Karpas-422 (cell line): Measurements from ENCODE around the gene MYEF2. TPM values are rescaled to one million over a fixed set of nuclear protein-coding genes. Genes with fewer than 3 reads are reported as not detected.

ENCODE experiments used
- DNase-seq: peaks from one replicate; pipeline ENCODE4 v3.0.0-alpha.2; 2015
- H2AFZ ChIP-seq: fragments of 200-600 bp; sonication (generic); 2 replicates; pipeline ENCODE4 v1.6.1; 2014; ENCODE audit warnings: antibody characterized with exemption, low read length, mixed read lengths
- H3K27ac ChIP-seq: fragments of 200-600 bp; sonication (generic); 2 replicates; pipeline ENCODE4 v1.5.1; 2014; ENCODE audit warnings: mild to moderate bottlenecking, low read length, moderate library complexity
- H3K27me3 ChIP-seq: fragments of 200-600 bp; sonication (generic); 2 replicates; pipeline ENCODE4 v1.6.1; 2014; ENCODE audit warnings: low read length, mixed read lengths
- H3K36me3 ChIP-seq: fragments of 200-600 bp; sonication (generic); 2 replicates; pipeline ENCODE4 v1.6.1; 2014; ENCODE audit warnings: low read length, mixed read lengths; ENCODE audit not compliant: insufficient read depth
- H3K4me1 ChIP-seq: fragments of 200-600 bp; sonication (generic); 2 replicates; pipeline ENCODE4 v1.6.1; 2014; ENCODE audit warnings: mild to moderate bottlenecking, low read length, mixed read lengths
- H3K4me2 ChIP-seq: fragments of 200-600 bp; sonication (generic); 2 replicates; pipeline ENCODE4 v1.6.1; 2014; ENCODE audit warnings: low read length, low read depth, mild to moderate bottlenecking; ENCODE audit not compliant: poor library complexity, severe bottlenecking
- H3K4me3 ChIP-seq: fragments of 200-600 bp; sonication (generic); 2 replicates; pipeline ENCODE4 v1.5.1; 2014; ENCODE audit warnings: mild to moderate bottlenecking, antibody characterized with exemption, low read length, mixed read lengths
- H3K79me2 ChIP-seq: fragments of 200-600 bp; sonication (generic); 2 replicates; pipeline ENCODE4 v1.6.1; 2014; ENCODE audit warnings: mild to moderate bottlenecking, low read length, mixed read lengths
- H3K9ac ChIP-seq: fragments of 200-600 bp; sonication (generic); 2 replicates; pipeline ENCODE4 v1.6.0; 2014; ENCODE audit warnings: low read length
- H3K9me2 ChIP-seq: fragments of 200-600 bp; sonication (generic), shearing (Covaris generic); replicated peaks from 2 replicates; pipeline ENCODE4 v1.6.0; 2014; ENCODE audit warnings: mild to moderate bottlenecking, low read length, moderate library complexity; ENCODE audit not compliant: insufficient read depth
- H3K9me3 ChIP-seq: fragments of 300-700, 200-600 bp; sonication (generic); 2 replicates; pipeline ENCODE4 v1.6.1; 2014; ENCODE audit warnings: low read length, mixed read lengths
- H4K20me1 ChIP-seq: fragments of 200-600 bp; sonication (generic); 2 replicates; pipeline ENCODE4 v1.6.1; 2014; ENCODE audit warnings: mild to moderate bottlenecking, antibody characterized with exemption, low read length, low read depth; ENCODE audit not compliant: insufficient read depth
- total RNA-seq: library from RNA; depleted of rRNA; stranded (reverse); fragments of >200 nt; shearing (Covaris generic); gene quantifications from 2 replicates; pipeline ENCODE4 v1.2.3, GENCODE V29; 2014; ENCODE audit warnings: low replicate concordance

MYEF2 gene
- total RNA-seq, 1 experiment from 2014 or later: 50.0 TPM

DNA sequence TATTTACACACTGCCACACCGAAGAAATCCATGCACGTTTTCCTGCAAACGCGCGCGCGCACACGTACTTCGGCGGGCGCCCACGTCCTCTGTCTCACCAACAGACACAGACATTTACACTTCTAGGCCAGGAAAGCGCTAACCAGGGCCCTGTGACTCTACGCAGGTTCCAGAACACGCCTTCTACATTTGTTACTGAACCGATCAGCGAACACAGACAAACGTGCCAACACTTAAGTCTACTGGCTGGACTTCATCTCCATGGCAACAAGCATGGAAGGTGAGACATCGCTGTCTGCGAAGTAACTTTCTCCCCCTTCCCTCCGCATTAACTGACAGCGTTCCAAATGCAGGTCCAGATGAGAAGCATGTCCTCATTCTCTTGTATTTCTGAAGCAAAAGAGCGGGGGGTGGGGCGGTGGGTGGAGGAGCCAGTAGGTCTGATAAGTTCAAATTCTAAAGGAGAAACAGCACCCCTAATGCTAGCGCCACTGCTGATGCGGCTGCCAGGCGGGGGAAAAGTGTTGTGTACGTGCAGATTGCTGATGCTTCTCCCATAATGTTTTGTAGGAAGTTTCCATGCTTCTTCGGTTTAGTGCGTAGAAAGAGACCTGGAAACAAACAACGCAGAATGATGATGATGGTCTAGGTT is 13.6 kb upstream of the MYEF2 start, which contains the start of gene CTXN2:
TSS of gene CTXN2 (plus strand) at position 92 of the 652 bp plus-strand sequence. CDS start 9,636 bp downstream, outside the sequence.
- Histone ChIP-seq H3K27ac (no peak within 1 kb of the TSS), H2AFZ (no peak within 1 kb of the TSS), H3K9ac (no peak within 1 kb of the TSS), H3K27me3 (no peaks in the 10 kb centered on the region), H3K9me3 (no peaks in the 10 kb centered on the region), H4K20me1 (no peaks in the 10 kb centered on the region), H3K79me2 (no peaks in the 10 kb centered on the region), H3K4me3 (no peak within 1 kb of the TSS), H3K36me3 (no peaks in the 10 kb centered on the region), H3K4me1 (no peaks in the 10 kb centered on the region), H3K4me2 (no peak within 1 kb of the TSS), H3K9me2 (no peaks in the 10 kb centered on the region)
- no peak for DNase-seq

GRCh38 chr15:48190932-48191573 is 13.0 kb upstream of the MYEF2 start:
- Histone ChIP-seq H3K79me2 (no peaks in the 10 kb centered on the region), H4K20me1 (no peaks in the 10 kb centered on the region), H3K27me3 (no peaks in the 10 kb centered on the region), H3K9me2 (no peaks in the 10 kb centered on the region), H3K4me3 (no peak overlapping the region), H2AFZ (no peak overlapping the region), H3K27ac (no peak overlapping the region), H3K4me2 (no peak overlapping the region), H3K4me1 (no peaks in the 10 kb centered on the region), H3K9me3 (no peaks in the 10 kb centered on the region), H3K9ac (no peak overlapping the region), H3K36me3 (no peaks in the 10 kb centered on the region)
- peak; percentile 69 for DNase-seq

DNA sequence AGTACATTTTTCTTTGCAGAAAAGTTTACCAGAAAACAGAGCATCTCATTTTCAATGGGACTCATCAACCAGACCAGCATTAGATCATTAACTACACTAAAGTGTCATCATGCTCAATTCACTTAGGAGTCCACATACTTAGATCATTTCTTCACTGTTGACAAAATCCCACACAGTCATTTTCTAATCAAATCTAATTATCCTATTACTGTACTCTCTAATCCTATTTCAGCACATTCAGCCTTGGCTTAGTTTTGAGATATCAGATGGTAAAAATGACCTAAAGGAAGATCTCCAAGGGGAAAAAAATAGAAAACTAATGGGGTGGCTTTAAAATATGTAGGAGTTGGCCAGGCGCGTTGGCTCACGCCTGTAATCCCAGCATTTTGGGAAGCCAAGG is 8.2 kb upstream of the MYEF2 start:
- no peak overlapping the region for H3K9ac ChIP-seq
- H4K20me1 ChIP-seq: no peaks in the 10 kb centered on the region
- H3K27ac ChIP-seq: no peak overlapping the region
- no peaks in the 10 kb centered on the region for H3K27me3 ChIP-seq
- H3K4me2 ChIP-seq: no peak overlapping the region
- no peaks in the 10 kb centered on the region for H3K9me2 ChIP-seq
- no peaks in the 10 kb centered on the region for H3K4me1 ChIP-seq
- no peak overlapping the region for H3K4me3 ChIP-seq
- no peaks in the 10 kb centered on the region for H3K36me3 ChIP-seq
- no peak for DNase-seq
- H2AFZ ChIP-seq: no peak overlapping the region
- H3K79me2 ChIP-seq: no peaks in the 10 kb centered on the region
- no peaks in the 10 kb centered on the region for H3K9me3 ChIP-seq

- no peak for DNase-seq
- Histone ChIP-seq H3K27ac (no peak overlapping the region), H3K4me3 (no peak overlapping the region), H4K20me1 (no peaks in the 10 kb centered on the region), H3K4me1 (no peaks in the 10 kb centered on the region), H3K79me2 (no peaks in the 10 kb centered on the region), H3K27me3 (no peaks in the 10 kb centered on the region), H3K9ac (no peak overlapping the region), H3K4me2 (no peak overlapping the region), H3K36me3 (no peaks in the 10 kb centered on the region), H2AFZ (no peak overlapping the region), H3K9me2 (no peaks in the 10 kb centered on the region), H3K9me3 (no peaks in the 10 kb centered on the region)
These were observed 7.4 kb upstream of the MYEF2 start for GRCh38 chr15:48185529-48185928.

DNA sequence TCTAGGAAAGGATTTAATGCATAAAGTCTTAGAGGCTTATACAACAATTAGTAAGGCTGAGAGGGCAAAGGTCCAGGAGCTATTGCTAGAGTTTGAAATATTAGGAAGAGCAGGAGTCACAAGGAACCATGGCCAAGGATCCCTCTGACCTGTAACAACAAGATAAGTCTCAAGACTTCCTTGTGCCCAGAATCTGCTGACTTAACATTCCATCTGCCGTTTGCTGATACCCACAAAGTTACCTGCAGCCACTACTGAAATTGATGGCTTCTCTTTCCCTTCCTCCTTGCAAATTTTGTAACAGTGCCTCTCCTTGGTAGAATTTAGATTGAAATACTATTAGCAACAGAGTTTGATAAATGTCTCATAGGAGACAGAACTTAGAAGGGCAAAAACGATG is 4.7 kb upstream of the MYEF2 start:
- no peak overlapping the region for H3K9ac ChIP-seq
- no peak overlapping the region for H3K4me3 ChIP-seq
- H3K4me2 ChIP-seq: no peak overlapping the region
- no peaks in the 10 kb centered on the region for H4K20me1 ChIP-seq
- DNase-seq: no peak
- no peaks in the 10 kb centered on the region for H3K27me3 ChIP-seq
- H2AFZ ChIP-seq: no peak overlapping the region
- H3K9me3 ChIP-seq: no peaks in the 10 kb centered on the region
- peaks cover 7% of the 10 kb centered on the region for H3K4me1 ChIP-seq
- H3K36me3 ChIP-seq: no peaks in the 10 kb centered on the region
- H3K9me2 ChIP-seq: no peaks in the 10 kb centered on the region
- no peaks in the 10 kb centered on the region for H3K79me2 ChIP-seq
- no peak overlapping the region for H3K27ac ChIP-seq

- Histone ChIP-seq H3K79me2 (peaks cover 40% of the 10 kb centered on the region), H3K27me3 (no peaks in the 10 kb centered on the region), H4K20me1 (no peaks in the 10 kb centered on the region), H3K4me3 (peak overlapping the region; percentile 81), H2AFZ (peak overlapping the region; percentile 98), H3K27ac (no peak overlapping the region), H3K9me3 (no peaks in the 10 kb centered on the region), H3K36me3 (no peaks in the 10 kb centered on the region), H3K9me2 (no peaks in the 10 kb centered on the region), H3K9ac (peak overlapping the region; percentile 72), H3K4me1 (peaks cover 32% of the 10 kb centered on the region), H3K4me2 (peak overlapping the region; percentile 87)
- no peak for DNase-seq
These were observed 495 bp upstream of the MYEF2 start for GRCh38 chr15:48178648-48178931.

- Histone ChIP-seq H4K20me1 (no peaks in the 10 kb centered on the region), H2AFZ (peak overlapping the region; percentile 98; the same call in 1 of the 2 replicates), H3K36me3 (no peaks in the 10 kb centered on the region), H3K4me1 (peaks cover 44% of the 10 kb centered on the region), H3K9me2 (no peaks in the 10 kb centered on the region), H3K4me2 (peak overlapping the region; percentile 87), H3K79me2 (peaks cover 53% of the 10 kb centered on the region), H3K9ac (peak overlapping the region; percentile 72), H3K4me3 (peak overlapping the region; percentile 81), H3K9me3 (no peaks in the 10 kb centered on the region), H3K27ac (peak overlapping the region; percentile 5; the same call in 1 of the 2 replicates), H3K27me3 (no peaks in the 10 kb centered on the region)
- peak; percentile 79 for DNase-seq
These were observed 721 bp downstream of the MYEF2 start for GRCh38 chr15:48177383-48177765.

- peak overlapping the region; percentile 87 for H3K4me2 ChIP-seq
- no peak overlapping the region for H2AFZ ChIP-seq
- peak overlapping the region; percentile 72 for H3K9ac ChIP-seq
- no peaks in the 10 kb centered on the region for H3K9me2 ChIP-seq
- H3K79me2 ChIP-seq: peaks cover 57% of the 10 kb centered on the region
- no peak for DNase-seq
- H3K27me3 ChIP-seq: no peaks in the 10 kb centered on the region
- H3K9me3 ChIP-seq: no peaks in the 10 kb centered on the region
- peak overlapping the region; percentile 81 for H3K4me3 ChIP-seq
- H4K20me1 ChIP-seq: no peaks in the 10 kb centered on the region
- H3K36me3 ChIP-seq: no peaks in the 10 kb centered on the region
- H3K4me1 ChIP-seq: peaks cover 44% of the 10 kb centered on the region
- peak overlapping the region; percentile 5; the same call in 1 of the 2 replicates for H3K27ac ChIP-seq
These were observed 1.1 kb downstream of the MYEF2 start for GRCh38 chr15:48176957-48177356.
